ENCODE results near the gene ESRRA. TPM values are rescaled to one million over a fixed set of nuclear protein-coding genes. Genes with fewer than 3 reads are reported as not detected.

ESRRA gene
- total and polyA plus RNA-seq, 9 of the 15 experiments (the other 6 are each of a cell fraction or from before 2014, with no cell fraction given), result 0.27 to 89.7 (median 23.7) TPM

GRCh38 chr11:64331569-64332371, 26.4 kb downstream of the ESRRA start (continued):
- TF ChIP-seq CBFB (CRISPR knock-in tag; IDR thresholded peaks at IDR 0.05) (no peak), PTTG1 (tag; IDR thresholded peaks at IDR 0.05; ENCODE audit: low read depth) (no peak), STAT5B (CRISPR knock-in tag; IDR thresholded peaks at IDR 0.05) (no peak), ATF1 (CRISPR knock-in tag; IDR thresholded peaks at IDR 0.05) (no peak), ATF1 (tag; IDR thresholded peaks at IDR 0.05) (peak; percentile 46), MTA3 (IDR thresholded peaks at IDR 0.05; ENCODE audit: borderline replicate concordance) (peak; percentile 70; the same call in 1 of the 2 replicates), RBBP5 (IDR thresholded peaks at IDR 0.05; ENCODE audit: borderline replicate concordance, insufficient read depth, low read length, poor library complexity, severe bottlenecking) (no peak), LARP7 (IDR thresholded peaks at IDR 0.05) (peak; percentile 95; the same call in 1 of the 2 replicates), PURB (CRISPR knock-in tag; IDR thresholded peaks at IDR 0.05; ENCODE audit: low read depth) (no peak), MBD1 (CRISPR knock-in tag; IDR thresholded peaks at IDR 0.05) (no peak), ZNF551 (CRISPR knock-in tag; IDR thresholded peaks at IDR 0.05) (no peak), ZNF232 (CRISPR knock-in tag; IDR thresholded peaks at IDR 0.05) (no peak), HMGXB4 (CRISPR knock-in tag; IDR thresholded peaks at IDR 0.05) (no peak), CEBPB (tag; IDR thresholded peaks at IDR 0.05) (no peak), TAF7 (tag; IDR thresholded peaks at IDR 0.05) (0 out of 2 replicates have a peak, but pooled peaks have one; percentile 19), RCOR1 (IDR thresholded peaks at IDR 0.05; ENCODE audit: borderline replicate concordance in 1 of 2, low read depth in 2 of 2, low read length in 2 of 2) (peak in 1 of 2 experiments; percentile 42; a peak in 1 of 4 replicates), MTA2 (IDR thresholded peaks at IDR 0.05; ENCODE audit: low read depth) (peak; percentile 56), NFE2 (IDR thresholded peaks at IDR 0.05; ENCODE audit: low read depth) (peak; percentile 81), XRCC5 (IDR thresholded peaks at IDR 0.05; ENCODE audit: low read depth, low read length) (peak; percentile 32; the same call in 1 of the 2 replicates), MAFK (IDR thresholded peaks at IDR 0.05; ENCODE audit: low read length) (peak; percentile 78), GABPB2 (CRISPR knock-in tag; conservative IDR thresholded peaks at IDR 0.05) (no peak), NFYB (IDR thresholded peaks at IDR 0.05; ENCODE audit: extremely low read depth, insufficient read length) (no peak)
- TF ChIP-seq, protein P1, sequence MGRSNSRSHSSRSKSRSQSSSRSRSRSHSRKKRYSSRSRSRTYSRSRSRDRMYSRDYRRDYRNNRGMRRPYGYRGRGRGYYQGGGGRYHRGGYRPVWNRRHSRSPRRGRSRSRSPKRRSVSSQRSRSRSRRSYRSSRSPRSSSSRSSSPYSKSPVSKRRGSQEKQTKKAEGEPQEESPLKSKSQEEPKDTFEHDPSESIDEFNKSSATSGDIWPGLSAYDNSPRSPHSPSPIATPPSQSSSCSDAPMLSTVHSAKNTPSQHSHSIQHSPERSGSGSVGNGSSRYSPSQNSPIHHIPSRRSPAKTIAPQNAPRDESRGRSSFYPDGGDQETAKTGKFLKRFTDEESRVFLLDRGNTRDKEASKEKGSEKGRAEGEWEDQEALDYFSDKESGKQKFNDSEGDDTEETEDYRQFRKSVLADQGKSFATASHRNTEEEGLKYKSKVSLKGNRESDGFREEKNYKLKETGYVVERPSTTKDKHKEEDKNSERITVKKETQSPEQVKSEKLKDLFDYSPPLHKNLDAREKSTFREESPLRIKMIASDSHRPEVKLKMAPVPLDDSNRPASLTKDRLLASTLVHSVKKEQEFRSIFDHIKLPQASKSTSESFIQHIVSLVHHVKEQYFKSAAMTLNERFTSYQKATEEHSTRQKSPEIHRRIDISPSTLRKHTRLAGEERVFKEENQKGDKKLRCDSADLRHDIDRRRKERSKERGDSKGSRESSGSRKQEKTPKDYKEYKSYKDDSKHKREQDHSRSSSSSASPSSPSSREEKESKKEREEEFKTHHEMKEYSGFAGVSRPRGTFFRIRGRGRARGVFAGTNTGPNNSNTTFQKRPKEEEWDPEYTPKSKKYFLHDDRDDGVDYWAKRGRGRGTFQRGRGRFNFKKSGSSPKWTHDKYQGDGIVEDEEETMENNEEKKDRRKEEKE (IDR thresholded peaks at IDR 0.05; ENCODE audit: borderline replicate concordance in 1 of 2, control insufficient read depth in 1 of 2, low read depth in 2 of 2, low read length in 1 of 2), result no peak
